A673 (cell line): ENCODE data around the gene ERFE. TPM values are rescaled to one million over a fixed set of nuclear protein-coding genes. Genes with fewer than 3 reads are reported as not detected.

Experiments used
- BruUV-seq: library from RNA; stranded (reverse); fragments of 400-500 nt; replicated peaks from 2 replicates; lab custom pipeline; 2021; lab: Mats Ljungman, UMichigan
- CTCF ChIA-PET: fragments of 300-600 bp; sonication (Branson Sonifier 250); formaldehyde crosslinking; loops from one replicate; lab custom pipeline; 2022; ENCODE audit warnings: antibody characterized with exemption; lab: Charles Lee
- POLR2A ChIA-PET: fragments of 300-600 bp; sonication (Branson Sonifier 250); formaldehyde crosslinking; loops from one replicate; lab custom pipeline; 2022; ENCODE audit warnings: antibody characterized with exemption; ENCODE audit not compliant: low non-redundant PET; lab: Charles Lee
- DNase-seq: peaks from one replicate; pipeline ENCODE4 v3.0.0-alpha.2; 2015; ENCODE audit warnings: low spot score
- H3K27ac ChIP-seq: fragments of 200-600 bp; sonication (generic); 2 replicates; pipeline ENCODE4 v1.5.1; 2016; ENCODE audit warnings: mixed run types, low read depth, mild to moderate bottlenecking, mixed read lengths, antibody characterized with exemption, low read length; ENCODE audit not compliant: poor library complexity, severe bottlenecking
- H3K27me3 ChIP-seq: fragments of 200-600 bp; sonication (generic); replicated peaks from 2 replicates; pipeline ENCODE4 v1.6.1; 2017; ENCODE audit warnings: mixed run types, low read depth, mild to moderate bottlenecking, mixed read lengths, antibody characterized with exemption, low read length; ENCODE audit not compliant: insufficient read depth, poor library complexity
- H3K36me3 ChIP-seq: fragments of 200-600 bp; sonication (generic); 2 replicates; pipeline ENCODE4 v1.6.1; 2016; ENCODE audit warnings: mixed run types, mild to moderate bottlenecking, mixed read lengths, antibody characterized with exemption, low read length; ENCODE audit not compliant: insufficient read depth, poor library complexity, severe bottlenecking
- H3K4me1 ChIP-seq: fragments of 200-600 bp; sonication (generic); 2 replicates; pipeline ENCODE4 v1.6.1; 2017; ENCODE audit warnings: mixed run types, mild to moderate bottlenecking, mixed read lengths, antibody characterized with exemption, low read length; ENCODE audit not compliant: insufficient read depth, poor library complexity, severe bottlenecking
- H3K4me3 ChIP-seq: fragments of 200-600 bp; sonication (generic); 2 replicates; pipeline ENCODE4 v1.5.1; 2016; ENCODE audit warnings: low read depth, mixed run types, mild to moderate bottlenecking, mixed read lengths, low read length; ENCODE audit not compliant: poor library complexity, severe bottlenecking
- H3K9me3 ChIP-seq: fragments of 200-600 bp; sonication (generic); 2 replicates; pipeline ENCODE4 v1.6.1; 2016; ENCODE audit warnings: mixed run types, low read depth, mild to moderate bottlenecking, mixed read lengths, antibody characterized with exemption, low read length; ENCODE audit not compliant: poor library complexity, severe bottlenecking
- CTCF ChIP-seq: fragments of 300-800, 200-600 bp; sonication (generic); conservative IDR thresholded peaks from 2 replicates; pipeline ENCODE4 v1.5.1; 2017; ENCODE audit warnings: low read depth, mild to moderate bottlenecking, antibody characterized with exemption, low read length, moderate library complexity, mixed read lengths
- EZH2 ChIP-seq: fragments of 200-600 bp; sonication (generic); IDR thresholded peaks from 2 replicates; pipeline ENCODE4 v1.6.1; 2017; ENCODE audit warnings: borderline replicate concordance, low read depth, mild to moderate bottlenecking, mixed read lengths, antibody characterized with exemption, low read length; ENCODE audit not compliant: poor library complexity, severe bottlenecking
- intact Hi-C: fragments of 100-400 bp; cut with micrococcal nuclease; formaldehyde crosslinking; loops from one replicate; pipeline ENCODE4 v1.10.0; 2022; ENCODE audit not compliant: unreplicated experiment
- total RNA-seq: library from RNA; stranded (reverse); gene quantifications from 2 replicates; pipeline ENCODE4 v1.2.3, GENCODE V29; 2021

ERFE gene
- total RNA-seq, 1 experiment from 2014 or later, result 6.1 TPM

GRCh38 chr2:238167344-238167715 lies 8.6 kb downstream of the ERFE start:
- no TSS peak for BruUV-seq

GRCh38 chr2:238167761-238168160 lies 9.0 kb downstream of the ERFE start:
- intact Hi-C loops, result no loop called here
- DNase-seq, result no peak
- TF ChIP-seq CTCF, result no peak
- no peak for TF ChIP-seq EZH2
- BruUV-seq, result no TSS peak
- ChIA-PET POLR2A (no interaction called here), CTCF (no interaction called here)
- Histone ChIP-seq H3K36me3 (peaks cover 24% of the 10 kb centered on the region), H3K27ac (peak overlapping the region; percentile 42), H3K27me3 (peaks cover 6% of the 10 kb centered on the region), H3K9me3 (no peaks in the 10 kb centered on the region), H3K4me3 (no peak overlapping the region), H3K4me1 (peaks cover 16% of the 10 kb centered on the region)

More at GRCh38 chr2:238167344-238167715, 8.6 kb downstream of the ERFE start:
- H3K36me3 ChIP-seq, result peaks cover 24% of the 10 kb centered on the region
- no peak overlapping the region for H3K4me3 ChIP-seq
- no peaks in the 10 kb centered on the region for H3K9me3 ChIP-seq
- intact Hi-C loops, result no loop called here
- CTCF ChIA-PET, result no interaction called here
- H3K27me3 ChIP-seq, result peaks cover 6% of the 10 kb centered on the region
- peak overlapping the region; percentile 42 for H3K27ac ChIP-seq
- H3K4me1 ChIP-seq, result peaks cover 16% of the 10 kb centered on the region
- TF ChIP-seq EZH2 (no peak), CTCF (no peak)
- DNase-seq, result no peak
- POLR2A ChIA-PET, result no interaction called here

GRCh38 chr2:238168196-238169047 lies 9.7 kb downstream of the ERFE start:
- Histone ChIP-seq H3K4me3 (no peak overlapping the region), H3K27ac (peak overlapping the region; percentile 91), H3K4me1 (peaks cover 16% of the 10 kb centered on the region), H3K9me3 (no peaks in the 10 kb centered on the region), H3K36me3 (peaks cover 24% of the 10 kb centered on the region), H3K27me3 (peaks cover 2% of the 10 kb centered on the region)
- BruUV-seq, result no TSS peak
- ChIA-PET CTCF (no interaction called here), POLR2A (no interaction called here)
- DNase-seq, result no peak
- no peak for TF ChIP-seq CTCF
- TF ChIP-seq EZH2, result no peak
- intact Hi-C loops, result no loop called here
